K562 (cell line): ENCODE data around the gene ZBTB9. TPM values are rescaled to one million over a fixed set of nuclear protein-coding genes. Genes with fewer than 3 reads are reported as not detected.

Source experiments
- DIDO1 ChIP-seq: fragments of 450-650 bp; IDR thresholded peaks from 2 replicates; pipeline ENCODE4 v1.6.1; 2016; ENCODE audit warnings: low read depth, missing biosample characterization, missing genetic modification characterization
- FOXP1 ChIP-seq: sonication (generic); formaldehyde crosslinking; IDR thresholded peaks from 2 replicates; pipeline ENCODE4 v1.8.0; 2022; ENCODE audit warnings: mild to moderate bottlenecking, missing genetic modification reagents
- NCOA6 ChIP-seq: fragments of 450-650 bp; IDR thresholded peaks from 2 replicates; pipeline ENCODE4 v1.6.1; 2017; ENCODE audit warnings: mild to moderate bottlenecking
- ZNF124 ChIP-seq: sonication (generic); formaldehyde crosslinking; IDR thresholded peaks from 2 replicates; pipeline ENCODE4 v1.8.1; 2022; ENCODE audit warnings: missing genetic modification reagents
- polyA plus RNA-seq, 8 experiments: library from polyadenylated mRNA; depleted of rRNA in 4 of 8; stranded (reverse) in 5 of 8; unstranded in 3 of 8; fragments of >200 nt; fragmentation: Nextera tagmentation in 2 of 8; fragmentation: Illumina TruSeq in 1 of 8; extraction: Ambion mirVana in 2 of 8; extraction: Trizol in 1 of 8; gene quantifications; 2 replicates each; pipeline versions ENCODE4 v1.2.1 to v1.2.3, GENCODE V29; 2011 to 2014; ENCODE audit warnings: inconsistent platforms in 1 of 8, missing spikeins in 1 of 8
- total RNA-seq, 7 experiments: library from RNA; depleted of rRNA in 6 of 7; stranded (reverse); fragments of >200 nt in 6 of 7; fragmentation: Illumina TruSeq in 2 of 7; extraction: Trizol in 2 of 7; gene quantifications; 2 replicates each; pipeline versions ENCODE4 v1.2.1 to v1.2.3, GENCODE V29; 2011 to 2021; ENCODE audit warnings: low replicate concordance in 1 of 7
- TF ChIP-seq, protein P1 (sequence below): sonication (generic); formaldehyde crosslinking; IDR thresholded peaks from 2 replicates; pipeline ENCODE4 v1.8.0; 2023; ENCODE audit warnings: missing genetic modification reagents, mild to moderate bottlenecking, borderline replicate concordance
- TF ChIP-seq, protein P2 (sequence below), 2 experiments: fragments of 450-650 bp; conservative IDR thresholded peaks; 2 replicates each; pipeline ENCODE4 v1.6.1; 2017; ENCODE audit warnings: mild to moderate bottlenecking in 2 of 2, moderate library complexity in 2 of 2
- TF ChIP-seq, protein P3 (sequence below): fragments of 250-450 bp; sonication (Bioruptor Pico); IDR thresholded peaks from 2 replicates; pipeline ENCODE4 v1.4.0; 2020; ENCODE audit warnings: mild to moderate bottlenecking
- TF ChIP-seq, protein P4 (sequence below): fragments of 200-800 bp; sonication (Bioruptor generic); IDR thresholded peaks from 2 replicates; pipeline ENCODE4 v1.6.1; 2016; ENCODE audit warnings: missing genetic modification characterization, missing compliant biosample characterization
- TF ChIP-seq, protein P5 (sequence below), 2 experiments: fragments of 450-650 bp in 1 of 2; sonication (generic) in 1 of 2; formaldehyde crosslinking in 1 of 2; IDR thresholded peaks in 1 of 2; conservative IDR thresholded peaks in 1 of 2; 2 replicates each; pipeline versions ENCODE4 v1.6.1 to v1.8.1; 2016 to 2023; ENCODE audit warnings: mild to moderate bottlenecking in 2 of 2, moderate library complexity in 2 of 2, inconsistent platforms in 1 of 2, missing genetic modification reagents in 1 of 2

The ZBTB9 gene
- total and polyA plus RNA-seq, 9 of the 15 experiments (the other 6 are each of a cell fraction or from before 2014, with no cell fraction given): 1.9 to 19.5 (median 10.4) TPM

DNA sequence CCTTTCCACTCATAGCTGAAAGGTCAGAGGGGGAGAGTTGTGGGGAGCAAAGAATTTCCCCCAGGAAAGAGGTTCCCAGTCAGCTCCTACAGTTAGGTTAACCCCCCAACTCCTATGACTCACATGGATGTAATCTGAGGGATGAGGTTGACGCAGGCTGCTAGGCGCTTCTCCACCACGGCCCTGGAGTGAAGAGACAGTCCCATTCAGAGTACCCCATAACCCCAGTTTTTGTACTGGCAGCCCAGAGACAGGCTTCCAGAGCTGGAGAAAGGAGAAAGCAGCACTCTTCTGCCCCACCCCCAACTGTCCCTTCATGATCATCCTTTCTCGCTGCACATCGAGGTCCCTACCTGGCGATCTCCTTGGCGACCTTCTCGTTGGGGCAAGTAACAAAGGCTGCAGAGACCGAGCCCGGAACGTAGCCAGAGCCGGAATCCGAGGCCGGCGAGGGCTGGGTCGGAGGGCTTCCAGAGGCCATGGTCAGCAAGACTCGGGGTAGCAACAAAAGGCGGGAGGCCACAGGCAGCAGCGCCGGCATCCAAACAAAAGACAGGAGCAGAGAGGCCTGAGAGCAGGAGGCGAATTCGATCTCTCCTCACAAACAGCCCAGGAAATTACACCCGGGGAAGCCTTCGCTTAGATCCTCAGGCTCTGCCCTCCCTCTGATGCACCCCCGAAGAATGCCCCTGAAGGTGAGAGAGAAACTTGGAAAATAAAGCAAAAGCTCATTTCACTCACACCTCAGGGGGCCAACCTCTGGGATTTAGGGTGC lies 37.1 kb upstream of the ZBTB9 start (continued):
- TF ChIP-seq, protein P1, sequence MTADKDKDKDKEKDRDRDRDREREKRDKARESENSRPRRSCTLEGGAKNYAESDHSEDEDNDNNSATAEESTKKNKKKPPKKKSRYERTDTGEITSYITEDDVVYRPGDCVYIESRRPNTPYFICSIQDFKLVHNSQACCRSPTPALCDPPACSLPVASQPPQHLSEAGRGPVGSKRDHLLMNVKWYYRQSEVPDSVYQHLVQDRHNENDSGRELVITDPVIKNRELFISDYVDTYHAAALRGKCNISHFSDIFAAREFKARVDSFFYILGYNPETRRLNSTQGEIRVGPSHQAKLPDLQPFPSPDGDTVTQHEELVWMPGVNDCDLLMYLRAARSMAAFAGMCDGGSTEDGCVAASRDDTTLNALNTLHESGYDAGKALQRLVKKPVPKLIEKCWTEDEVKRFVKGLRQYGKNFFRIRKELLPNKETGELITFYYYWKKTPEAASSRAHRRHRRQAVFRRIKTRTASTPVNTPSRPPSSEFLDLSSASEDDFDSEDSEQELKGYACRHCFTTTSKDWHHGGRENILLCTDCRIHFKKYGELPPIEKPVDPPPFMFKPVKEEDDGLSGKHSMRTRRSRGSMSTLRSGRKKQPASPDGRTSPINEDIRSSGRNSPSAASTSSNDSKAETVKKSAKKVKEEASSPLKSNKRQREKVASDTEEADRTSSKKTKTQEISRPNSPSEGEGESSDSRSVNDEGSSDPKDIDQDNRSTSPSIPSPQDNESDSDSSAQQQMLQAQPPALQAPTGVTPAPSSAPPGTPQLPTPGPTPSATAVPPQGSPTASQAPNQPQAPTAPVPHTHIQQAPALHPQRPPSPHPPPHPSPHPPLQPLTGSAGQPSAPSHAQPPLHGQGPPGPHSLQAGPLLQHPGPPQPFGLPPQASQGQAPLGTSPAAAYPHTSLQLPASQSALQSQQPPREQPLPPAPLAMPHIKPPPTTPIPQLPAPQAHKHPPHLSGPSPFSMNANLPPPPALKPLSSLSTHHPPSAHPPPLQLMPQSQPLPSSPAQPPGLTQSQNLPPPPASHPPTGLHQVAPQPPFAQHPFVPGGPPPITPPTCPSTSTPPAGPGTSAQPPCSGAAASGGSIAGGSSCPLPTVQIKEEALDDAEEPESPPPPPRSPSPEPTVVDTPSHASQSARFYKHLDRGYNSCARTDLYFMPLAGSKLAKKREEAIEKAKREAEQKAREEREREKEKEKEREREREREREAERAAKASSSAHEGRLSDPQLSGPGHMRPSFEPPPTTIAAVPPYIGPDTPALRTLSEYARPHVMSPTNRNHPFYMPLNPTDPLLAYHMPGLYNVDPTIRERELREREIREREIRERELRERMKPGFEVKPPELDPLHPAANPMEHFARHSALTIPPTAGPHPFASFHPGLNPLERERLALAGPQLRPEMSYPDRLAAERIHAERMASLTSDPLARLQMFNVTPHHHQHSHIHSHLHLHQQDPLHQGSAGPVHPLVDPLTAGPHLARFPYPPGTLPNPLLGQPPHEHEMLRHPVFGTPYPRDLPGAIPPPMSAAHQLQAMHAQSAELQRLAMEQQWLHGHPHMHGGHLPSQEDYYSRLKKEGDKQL (CRISPR knock-in tag): peak; percentile 93; the same call in 1 of the 2 replicates
- TF ChIP-seq, protein P2, sequence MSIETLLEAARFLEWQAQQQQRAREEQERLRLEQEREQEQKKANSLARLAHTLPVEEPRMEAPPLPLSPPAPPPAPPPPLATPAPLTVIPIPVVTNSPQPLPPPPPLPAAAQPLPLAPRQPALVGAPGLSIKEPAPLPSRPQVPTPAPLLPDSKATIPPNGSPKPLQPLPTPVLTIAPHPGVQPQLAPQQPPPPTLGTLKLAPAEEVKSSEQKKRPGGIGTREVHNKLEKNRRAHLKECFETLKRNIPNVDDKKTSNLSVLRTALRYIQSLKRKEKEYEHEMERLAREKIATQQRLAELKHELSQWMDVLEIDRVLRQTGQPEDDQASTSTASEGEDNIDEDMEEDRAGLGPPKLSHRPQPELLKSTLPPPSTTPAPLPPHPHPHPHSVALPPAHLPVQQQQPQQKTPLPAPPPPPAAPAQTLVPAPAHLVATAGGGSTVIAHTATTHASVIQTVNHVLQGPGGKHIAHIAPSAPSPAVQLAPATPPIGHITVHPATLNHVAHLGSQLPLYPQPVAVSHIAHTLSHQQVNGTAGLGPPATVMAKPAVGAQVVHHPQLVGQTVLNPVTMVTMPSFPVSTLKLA (conservative IDR thresholded peaks at IDR 0.05): no peak
- 0 out of 2 replicates have a peak, but pooled peaks have one; percentile 20 for TF ChIP-seq FOXP1
- TF ChIP-seq, protein P3, sequence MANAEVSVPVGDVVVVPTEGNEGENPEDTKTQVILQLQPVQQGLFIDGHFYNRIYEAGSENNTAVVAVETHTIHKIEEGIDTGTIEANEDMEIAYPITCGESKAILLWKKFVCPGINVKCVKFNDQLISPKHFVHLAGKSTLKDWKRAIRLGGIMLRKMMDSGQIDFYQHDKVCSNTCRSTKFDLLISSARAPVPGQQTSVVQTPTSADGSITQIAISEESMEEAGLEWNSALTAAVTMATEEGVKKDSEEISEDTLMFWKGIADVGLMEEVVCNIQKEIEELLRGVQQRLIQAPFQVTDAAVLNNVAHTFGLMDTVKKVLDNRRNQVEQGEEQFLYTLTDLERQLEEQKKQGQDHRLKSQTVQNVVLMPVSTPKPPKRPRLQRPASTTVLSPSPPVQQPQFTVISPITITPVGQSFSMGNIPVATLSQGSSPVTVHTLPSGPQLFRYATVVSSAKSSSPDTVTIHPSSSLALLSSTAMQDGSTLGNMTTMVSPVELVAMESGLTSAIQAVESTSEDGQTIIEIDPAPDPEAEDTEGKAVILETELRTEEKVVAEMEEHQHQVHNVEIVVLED (CRISPR knock-in tag): no peak
- TF ChIP-seq DIDO1 (tag): no peak
- TF ChIP-seq ZNF124 (CRISPR knock-in tag): no peak
- TF ChIP-seq NCOA6: no peak
- TF ChIP-seq, protein P4, sequence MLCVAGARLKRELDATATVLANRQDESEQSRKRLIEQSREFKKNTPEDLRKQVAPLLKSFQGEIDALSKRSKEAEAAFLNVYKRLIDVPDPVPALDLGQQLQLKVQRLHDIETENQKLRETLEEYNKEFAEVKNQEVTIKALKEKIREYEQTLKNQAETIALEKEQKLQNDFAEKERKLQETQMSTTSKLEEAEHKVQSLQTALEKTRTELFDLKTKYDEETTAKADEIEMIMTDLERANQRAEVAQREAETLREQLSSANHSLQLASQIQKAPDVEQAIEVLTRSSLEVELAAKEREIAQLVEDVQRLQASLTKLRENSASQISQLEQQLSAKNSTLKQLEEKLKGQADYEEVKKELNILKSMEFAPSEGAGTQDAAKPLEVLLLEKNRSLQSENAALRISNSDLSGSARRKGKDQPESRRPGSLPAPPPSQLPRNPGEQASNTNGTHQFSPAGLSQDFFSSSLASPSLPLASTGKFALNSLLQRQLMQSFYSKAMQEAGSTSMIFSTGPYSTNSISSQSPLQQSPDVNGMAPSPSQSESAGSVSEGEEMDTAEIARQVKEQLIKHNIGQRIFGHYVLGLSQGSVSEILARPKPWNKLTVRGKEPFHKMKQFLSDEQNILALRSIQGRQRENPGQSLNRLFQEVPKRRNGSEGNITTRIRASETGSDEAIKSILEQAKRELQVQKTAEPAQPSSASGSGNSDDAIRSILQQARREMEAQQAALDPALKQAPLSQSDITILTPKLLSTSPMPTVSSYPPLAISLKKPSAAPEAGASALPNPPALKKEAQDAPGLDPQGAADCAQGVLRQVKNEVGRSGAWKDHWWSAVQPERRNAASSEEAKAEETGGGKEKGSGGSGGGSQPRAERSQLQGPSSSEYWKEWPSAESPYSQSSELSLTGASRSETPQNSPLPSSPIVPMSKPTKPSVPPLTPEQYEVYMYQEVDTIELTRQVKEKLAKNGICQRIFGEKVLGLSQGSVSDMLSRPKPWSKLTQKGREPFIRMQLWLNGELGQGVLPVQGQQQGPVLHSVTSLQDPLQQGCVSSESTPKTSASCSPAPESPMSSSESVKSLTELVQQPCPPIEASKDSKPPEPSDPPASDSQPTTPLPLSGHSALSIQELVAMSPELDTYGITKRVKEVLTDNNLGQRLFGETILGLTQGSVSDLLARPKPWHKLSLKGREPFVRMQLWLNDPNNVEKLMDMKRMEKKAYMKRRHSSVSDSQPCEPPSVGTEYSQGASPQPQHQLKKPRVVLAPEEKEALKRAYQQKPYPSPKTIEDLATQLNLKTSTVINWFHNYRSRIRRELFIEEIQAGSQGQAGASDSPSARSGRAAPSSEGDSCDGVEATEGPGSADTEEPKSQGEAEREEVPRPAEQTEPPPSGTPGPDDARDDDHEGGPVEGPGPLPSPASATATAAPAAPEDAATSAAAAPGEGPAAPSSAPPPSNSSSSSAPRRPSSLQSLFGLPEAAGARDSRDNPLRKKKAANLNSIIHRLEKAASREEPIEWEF (CRISPR knock-in tag): no peak
- TF ChIP-seq, protein P5, sequence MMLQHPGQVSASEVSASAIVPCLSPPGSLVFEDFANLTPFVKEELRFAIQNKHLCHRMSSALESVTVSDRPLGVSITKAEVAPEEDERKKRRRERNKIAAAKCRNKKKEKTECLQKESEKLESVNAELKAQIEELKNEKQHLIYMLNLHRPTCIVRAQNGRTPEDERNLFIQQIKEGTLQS (IDR thresholded peaks at IDR 0.05): peak; percentile 85
- TF ChIP-seq, protein P5 (CRISPR knock-in tag; conservative IDR thresholded peaks at IDR 0.05): no peak
